Caco-2 (cell line): ENCODE results near the gene FAM229A. TPM values are rescaled to one million over a fixed set of nuclear protein-coding genes. Genes with fewer than 3 reads are reported as not detected.

Source experiments
- BruUV-seq: library from RNA; stranded (reverse); fragments of 400-500 nt; replicated peaks from 2 replicates; lab custom pipeline; 2021; lab: Mats Ljungman, UMichigan
- CTCF ChIA-PET: fragments of 300-600 bp; sonication (Branson Sonifier 250); formaldehyde crosslinking; loops from one replicate; lab custom pipeline; 2022; ENCODE audit warnings: antibody characterized with exemption; lab: Charles Lee
- POLR2A ChIA-PET: fragments of 300-600 bp; sonication (Branson Sonifier 250); formaldehyde crosslinking; loops from one replicate; lab custom pipeline; 2022; ENCODE audit warnings: antibody characterized with exemption; lab: Charles Lee
- DNase-seq, 2 experiments: peaks; one replicate each; pipeline versions ENCODE4 v3.0.0 to v3.0.0-alpha.2; 2020 to 2022
- H3K27me3 ChIP-seq: replicated peaks from 2 replicates; pipeline ENCODE4 v1.6.0; 2011; ENCODE audit warnings: low read length; ENCODE audit not compliant: control insufficient read depth, insufficient read depth
- H3K36me3 ChIP-seq: 2 replicates; pipeline ENCODE4 v1.5.1; 2011; ENCODE audit warnings: low read length; ENCODE audit not compliant: control insufficient read depth, insufficient read depth
- H3K4me1 ChIP-seq: fragments of 250-450 bp; sonication (Bioruptor Pico); 2 replicates; pipeline ENCODE4 v1.5.1; 2020; ENCODE audit warnings: mild to moderate bottlenecking
- H3K4me3 ChIP-seq: 2 replicates; pipeline ENCODE4 v1.5.1; 2011; ENCODE audit warnings: low read depth, mild to moderate bottlenecking, control low read depth, low read length
- H3K9me3 ChIP-seq: fragments of 250-450 bp; sonication (Bioruptor Pico); 2 replicates; pipeline ENCODE4 v1.5.1; 2020; ENCODE audit warnings: mild to moderate bottlenecking, moderate library complexity
- H3K27ac Mint-ChIP-seq: one replicate; pipeline ENCODE4 v1.8.0; 2022; ENCODE audit warnings: mixed read lengths; ENCODE audit not compliant: unreplicated experiment
- H3K27me3 Mint-ChIP-seq: one replicate; pipeline ENCODE4 v1.8.0; 2022; ENCODE audit warnings: mixed read lengths; ENCODE audit not compliant: insufficient read depth, unreplicated experiment
- H3K36me3 Mint-ChIP-seq: one replicate; pipeline ENCODE4 v1.8.0; 2022; ENCODE audit warnings: mild to moderate bottlenecking, mixed read lengths; ENCODE audit not compliant: insufficient read depth, unreplicated experiment
- H3K4me1 Mint-ChIP-seq: one replicate; pipeline ENCODE4 v1.8.0; 2022; ENCODE audit warnings: low read depth, mixed read lengths; ENCODE audit not compliant: unreplicated experiment
- H3K4me3 Mint-ChIP-seq: one replicate; pipeline ENCODE4 v1.8.0; 2022; ENCODE audit warnings: mild to moderate bottlenecking, moderate library complexity, mixed read lengths; ENCODE audit not compliant: unreplicated experiment
- H3K9me3 Mint-ChIP-seq: one replicate; pipeline ENCODE4 v1.8.0; 2022; ENCODE audit warnings: mixed read lengths; ENCODE audit not compliant: unreplicated experiment
- CTCF ChIP-seq, 2 experiments: fragments of 200-600 bp in 1 of 2; IDR thresholded peaks; 1 replicate in 1 of 2; 2 replicates in 1 of 2; pipeline versions ENCODE4 v1.5.1 to v1.8.0; 2011 to 2022; ENCODE audit warnings: antibody characterized with exemption in 1 of 2, control low read depth in 1 of 2, inconsistent platforms in 1 of 2, low read depth in 1 of 2, low read length in 1 of 2, mild to moderate bottlenecking in 1 of 2, moderate library complexity in 1 of 2; ENCODE audit not compliant: insufficient read depth in 1 of 2, severe bottlenecking in 1 of 2, unreplicated experiment in 1 of 2
- intact Hi-C: fragments of 100-400 bp; cut with micrococcal nuclease; formaldehyde crosslinking; loops from one replicate; pipeline ENCODE4 v1.10.0; 2022; ENCODE audit not compliant: unreplicated experiment
- total RNA-seq: library from RNA; stranded (reverse); gene quantifications from 2 replicates; pipeline ENCODE4 v1.2.3, GENCODE V29; 2022

Gene FAM229A
- total RNA-seq, 1 experiment from 2014 or later: 2.6 TPM

- no peak for TF ChIP-seq CTCF (IDR thresholded peaks at IDR 0.05; ENCODE audit: insufficient read depth in 1 of 2, low read depth in 1 of 2, low read length in 1 of 2, severe bottlenecking in 1 of 2, unreplicated experiment in 1 of 2)
- Histone ChIP-seq H3K36me3 (no peaks in the 10 kb centered on the region; the same call in 1 of the 2 replicates), H3K27me3 (no peaks in the 10 kb centered on the region), H3K4me3 (peak overlapping the region; percentile 44), H3K4me1 (no peaks in the 10 kb centered on the region), H3K9me3 (no peaks in the 10 kb centered on the region)
- POLR2A ChIA-PET: interaction anchor here (0.6 to 1.3 kb wide), 11 partner anchors 43 to 885 kb away, joined by 3 to 10 read pairs (median 5); partner anchors contain the start of genes MARCKSL1, RBBP4, TXLNA and ZBTB8OS
- H3K36me3 Mint-ChIP-seq: peaks cover 15% of the 10 kb centered on the region
- intact Hi-C loops: no loop called here
- CTCF ChIA-PET: interaction anchor here (1.2 to 1.6 kb wide), 2 partner anchors 44 to 179 kb away, joined by 3 to 8 read pairs; no protein-coding TSS in a partner anchor
- TSS peak; percentile 94 for BruUV-seq
- DNase-seq: peak in 1 of 2 experiments; percentile 32
- peak overlapping the region; percentile 98 for H3K27ac Mint-ChIP-seq
- H3K9me3 Mint-ChIP-seq: no peaks in the 10 kb centered on the region
- no peaks in the 10 kb centered on the region for H3K4me1 Mint-ChIP-seq
- no peaks in the 10 kb centered on the region for H3K27me3 Mint-ChIP-seq
- H3K4me3 Mint-ChIP-seq: peak overlapping the region; percentile 95
Measured at GRCh38 chr1:32394890-32395432, 32.7 kb upstream of the FAM229A start.

- Histone ChIP-seq H3K4me3 (peak within 1 kb of the TSS; percentile 77), H3K4me1 (no peaks in the 10 kb centered on the region), H3K9me3 (no peaks in the 10 kb centered on the region), H3K36me3 (no peaks in the 10 kb centered on the region; the same call in 1 of the 2 replicates), H3K27me3 (no peaks in the 10 kb centered on the region)
- peak within 1 kb of the TSS; percentile 95 for H3K4me3 Mint-ChIP-seq
- H3K27me3 Mint-ChIP-seq: no peaks in the 10 kb centered on the region
- no peaks in the 10 kb centered on the region for H3K9me3 Mint-ChIP-seq
- H3K4me1 Mint-ChIP-seq: no peaks in the 10 kb centered on the region
- ChIA-PET CTCF (interaction anchor here (1.2 to 1.6 kb wide), 2 partner anchors 43 to 179 kb away, joined by 3 to 8 read pairs; no protein-coding TSS in a partner anchor), POLR2A (interaction anchor here (0.6 to 1.3 kb wide), 11 partner anchors 42 to 884 kb away, joined by 3 to 10 read pairs (median 5); partner anchors contain the start of genes MARCKSL1, RBBP4, TXLNA and ZBTB8OS)
- TF ChIP-seq CTCF (IDR thresholded peaks at IDR 0.05; ENCODE audit: insufficient read depth in 1 of 2, low read depth in 1 of 2, low read length in 1 of 2, severe bottlenecking in 1 of 2, unreplicated experiment in 1 of 2): no peak
- no TSS peak for BruUV-seq
- intact Hi-C loops: no loop called here
- H3K27ac Mint-ChIP-seq: peak within 1 kb of the TSS; percentile 98
- H3K36me3 Mint-ChIP-seq: peaks cover 15% of the 10 kb centered on the region
- DNase-seq: peak; percentile 95 to 98
Measured at GRCh38 chr1:32394141-32394889, 32.0 kb upstream of the FAM229A start, which contains the start of gene BSDC1. Gene BSDC1, minus strand, starts transcription at chr1:32394441. Its CDS starts 27 bp downstream, at chr1:32394414.

- H3K36me3 Mint-ChIP-seq: peaks cover 15% of the 10 kb centered on the region
- no peak for TF ChIP-seq CTCF (IDR thresholded peaks at IDR 0.05; ENCODE audit: insufficient read depth in 1 of 2, low read depth in 1 of 2, low read length in 1 of 2, severe bottlenecking in 1 of 2, unreplicated experiment in 1 of 2)
- H3K4me1 Mint-ChIP-seq: no peaks in the 10 kb centered on the region
- no peaks in the 10 kb centered on the region for H3K27me3 Mint-ChIP-seq
- H3K4me3 Mint-ChIP-seq: peak overlapping the region; percentile 95
- no TSS peak for BruUV-seq
- ChIA-PET POLR2A (interaction anchor here (1.0 to 1.3 kb wide), 5 partner anchors 43 to 257 kb away, joined by 5 to 10 read pairs (median 6); partner anchors contain the start of genes MARCKSL1, RBBP4 and ZBTB8OS), CTCF (interaction anchor here (1.2 to 1.6 kb wide), 2 partner anchors 43 to 178 kb away, joined by 3 to 8 read pairs; no protein-coding TSS in a partner anchor)
- peak overlapping the region; percentile 77 for H3K4me3 ChIP-seq
- peak; percentile 40 to 46 for DNase-seq
- no peaks in the 10 kb centered on the region for H3K27me3 ChIP-seq
- H3K27ac Mint-ChIP-seq: peak overlapping the region; percentile 98
- H3K36me3 ChIP-seq: no peaks in the 10 kb centered on the region; the same call in 1 of the 2 replicates
- H3K9me3 Mint-ChIP-seq: no peaks in the 10 kb centered on the region
- no peaks in the 10 kb centered on the region for H3K9me3 ChIP-seq
- intact Hi-C loops: no loop called here
- H3K4me1 ChIP-seq: no peaks in the 10 kb centered on the region
Measured at GRCh38 chr1:32393832-32394140, 31.5 kb upstream of the FAM229A start.
